HFF-Myc (cell line): ENCODE results near the gene UBE2QL1.

Experiments used
- DNase-seq: peaks from one replicate; pipeline ENCODE4 v3.0.0-alpha.2; 2011; ENCODE audit warnings: low read depth; ENCODE audit errors: extremely low read depth
- H3K4me3 ChIP-seq: replicated peaks from 2 replicates; pipeline ENCODE4 v1.5.1; 2011; ENCODE audit warnings: low read depth, mild to moderate bottlenecking, control low read depth, low read length
- CTCF ChIP-seq: IDR thresholded peaks from 2 replicates; pipeline ENCODE4 v1.5.1; 2012; ENCODE audit warnings: mild to moderate bottlenecking, low read depth, low read length, control low read depth; ENCODE audit errors: missing control alignments

Gene UBE2QL1

GRCh38 chr5:6459896-6460295 is 11.2 kb downstream of the UBE2QL1 start:
- H3K4me3 ChIP-seq = no peak overlapping the region
- TF ChIP-seq CTCF = no peak
- no peak for DNase-seq

- no peak for DNase-seq
- no peak overlapping the region for H3K4me3 ChIP-seq
- no peak for TF ChIP-seq CTCF
These were observed 12.3 kb downstream of the UBE2QL1 start for GRCh38 chr5:6461006-6461405.

- H3K4me3 ChIP-seq = no peak overlapping the region
- TF ChIP-seq CTCF = no peak
- DNase-seq = no peak
These were observed 13.4 kb downstream of the UBE2QL1 start for GRCh38 chr5:6461793-6462650.

GRCh38 chr5:6462671-6463070 is 14.0 kb downstream of the UBE2QL1 start:
- no peak for TF ChIP-seq CTCF
- no peak overlapping the region for H3K4me3 ChIP-seq

GRCh38 chr5:6464441-6464840 is 15.8 kb downstream of the UBE2QL1 start:
- no peak for TF ChIP-seq CTCF
- H3K4me3 ChIP-seq = no peak overlapping the region
- DNase-seq = no peak

More at GRCh38 chr5:6462671-6463070, 14.0 kb downstream of the UBE2QL1 start:
- no peak for DNase-seq

- TF ChIP-seq CTCF = no peak
These were observed 17.5 kb downstream of the UBE2QL1 start for GRCh38 chr5:6465831-6466790.

More at GRCh38 chr5:6465831-6466790, 17.5 kb downstream of the UBE2QL1 start:
- H3K4me3 ChIP-seq = no peak overlapping the region
- no peak for DNase-seq
